Osteocyte (in vitro differentiated cells): ENCODE results near the gene LRRC2. TPM values are rescaled to one million over a fixed set of nuclear protein-coding genes. Genes with fewer than 3 reads are reported as not detected.
A peak's percentile ranks its signal among the peaks of the same experiment; 100 is the strongest.

ENCODE experiments used
- DNase-seq: peaks from one replicate; pipeline ENCODE4 v3.0.0; 2021; ENCODE audit warnings: mixed read lengths; ENCODE audit not compliant: unreplicated experiment; ENCODE audit errors: extremely low spot score
- H3K27ac Mint-ChIP-seq: one replicate; pipeline ENCODE4 v1.8.0; 2021; ENCODE audit warnings: mild to moderate bottlenecking, mixed read lengths; ENCODE audit not compliant: unreplicated experiment
- H3K27me3 Mint-ChIP-seq: one replicate; pipeline ENCODE4 v1.8.0; 2021; ENCODE audit warnings: mixed read lengths; ENCODE audit not compliant: unreplicated experiment
- H3K36me3 Mint-ChIP-seq: one replicate; pipeline ENCODE4 v1.8.0; 2021; ENCODE audit warnings: mixed read lengths; ENCODE audit not compliant: unreplicated experiment
- H3K4me1 Mint-ChIP-seq: one replicate; pipeline ENCODE4 v1.8.0; 2021; ENCODE audit warnings: mixed read lengths; ENCODE audit not compliant: unreplicated experiment
- H3K4me3 Mint-ChIP-seq: one replicate; pipeline ENCODE4 v1.8.0; 2021; ENCODE audit warnings: mild to moderate bottlenecking, moderate library complexity, mixed read lengths; ENCODE audit not compliant: unreplicated experiment
- H3K9me3 Mint-ChIP-seq: one replicate; pipeline ENCODE4 v1.8.0; 2021; ENCODE audit warnings: mixed read lengths; ENCODE audit not compliant: unreplicated experiment
- total RNA-seq: library from RNA; stranded (reverse); gene quantifications from 2 replicates; pipeline ENCODE4 v1.2.1, GENCODE V29; 2021
- TF ChIP-seq, protein P1 (sequence below): fragments of 200-600 bp; sonication (generic); IDR thresholded peaks from 2 replicates; pipeline ENCODE4 v1.5.0; 2021; ENCODE audit warnings: antibody characterized with exemption, mild to moderate bottlenecking, moderate library complexity

The LRRC2 gene
- total RNA-seq, 1 donor from 2014 or later = 1.5 TPM

DNA sequence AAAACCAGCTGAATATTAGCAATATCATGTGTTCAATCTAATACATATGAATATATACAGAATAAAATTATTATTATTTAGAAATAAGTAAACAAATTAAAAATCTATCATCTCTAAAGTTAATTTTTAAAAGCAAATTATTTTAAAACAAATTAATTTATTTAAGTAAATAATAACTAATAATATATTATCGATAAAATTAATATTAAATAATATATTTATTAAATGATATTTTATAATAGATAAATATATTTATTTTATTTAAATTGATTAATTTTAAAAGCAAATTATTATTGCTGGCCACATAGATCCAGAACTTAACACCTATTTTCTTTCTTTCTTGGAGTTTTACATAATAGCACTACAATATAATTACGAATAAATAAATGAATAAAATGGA, 46.1 kb downstream of the LRRC2 start:
- no peaks in the 10 kb centered on the region for H3K27me3 Mint-ChIP-seq
- no peaks in the 10 kb centered on the region for H3K36me3 Mint-ChIP-seq
- H3K4me1 Mint-ChIP-seq = peaks cover 18% of the 10 kb centered on the region
- H3K9me3 Mint-ChIP-seq = no peaks in the 10 kb centered on the region
- no peak overlapping the region for H3K4me3 Mint-ChIP-seq
- no peak overlapping the region for H3K27ac Mint-ChIP-seq
- TF ChIP-seq, protein P1, sequence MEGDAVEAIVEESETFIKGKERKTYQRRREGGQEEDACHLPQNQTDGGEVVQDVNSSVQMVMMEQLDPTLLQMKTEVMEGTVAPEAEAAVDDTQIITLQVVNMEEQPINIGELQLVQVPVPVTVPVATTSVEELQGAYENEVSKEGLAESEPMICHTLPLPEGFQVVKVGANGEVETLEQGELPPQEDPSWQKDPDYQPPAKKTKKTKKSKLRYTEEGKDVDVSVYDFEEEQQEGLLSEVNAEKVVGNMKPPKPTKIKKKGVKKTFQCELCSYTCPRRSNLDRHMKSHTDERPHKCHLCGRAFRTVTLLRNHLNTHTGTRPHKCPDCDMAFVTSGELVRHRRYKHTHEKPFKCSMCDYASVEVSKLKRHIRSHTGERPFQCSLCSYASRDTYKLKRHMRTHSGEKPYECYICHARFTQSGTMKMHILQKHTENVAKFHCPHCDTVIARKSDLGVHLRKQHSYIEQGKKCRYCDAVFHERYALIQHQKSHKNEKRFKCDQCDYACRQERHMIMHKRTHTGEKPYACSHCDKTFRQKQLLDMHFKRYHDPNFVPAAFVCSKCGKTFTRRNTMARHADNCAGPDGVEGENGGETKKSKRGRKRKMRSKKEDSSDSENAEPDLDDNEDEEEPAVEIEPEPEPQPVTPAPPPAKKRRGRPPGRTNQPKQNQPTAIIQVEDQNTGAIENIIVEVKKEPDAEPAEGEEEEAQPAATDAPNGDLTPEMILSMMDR = no peak
- no peak for DNase-seq

DNA sequence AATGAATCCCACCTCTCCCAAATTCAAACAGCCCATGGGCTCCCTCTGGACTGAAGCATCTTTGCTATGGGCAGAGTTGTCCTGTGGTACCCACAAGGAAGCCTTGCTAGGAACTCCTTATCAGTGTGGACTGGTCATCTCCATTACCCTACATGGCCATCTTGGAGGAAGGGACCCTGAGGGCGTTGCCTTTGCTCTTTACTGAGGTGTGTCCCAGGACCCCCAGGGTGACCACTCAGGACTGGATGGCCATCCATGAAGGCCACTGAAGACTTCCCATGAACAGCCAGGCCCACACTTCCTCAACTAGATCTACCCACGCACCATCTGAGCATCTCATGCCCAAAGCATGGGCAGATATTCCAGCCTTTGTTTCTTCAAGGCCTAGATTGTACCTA, 48.3 kb downstream of the LRRC2 start:
- TF ChIP-seq, protein P1 = no peak
- DNase-seq = peak; percentile 49
- Mint-ChIP-seq H3K27me3 (no peaks in the 10 kb centered on the region), H3K4me1 (peaks cover 18% of the 10 kb centered on the region), H3K9me3 (no peaks in the 10 kb centered on the region), H3K27ac (peak overlapping the region; percentile 14), H3K36me3 (no peaks in the 10 kb centered on the region), H3K4me3 (no peak overlapping the region)

DNA sequence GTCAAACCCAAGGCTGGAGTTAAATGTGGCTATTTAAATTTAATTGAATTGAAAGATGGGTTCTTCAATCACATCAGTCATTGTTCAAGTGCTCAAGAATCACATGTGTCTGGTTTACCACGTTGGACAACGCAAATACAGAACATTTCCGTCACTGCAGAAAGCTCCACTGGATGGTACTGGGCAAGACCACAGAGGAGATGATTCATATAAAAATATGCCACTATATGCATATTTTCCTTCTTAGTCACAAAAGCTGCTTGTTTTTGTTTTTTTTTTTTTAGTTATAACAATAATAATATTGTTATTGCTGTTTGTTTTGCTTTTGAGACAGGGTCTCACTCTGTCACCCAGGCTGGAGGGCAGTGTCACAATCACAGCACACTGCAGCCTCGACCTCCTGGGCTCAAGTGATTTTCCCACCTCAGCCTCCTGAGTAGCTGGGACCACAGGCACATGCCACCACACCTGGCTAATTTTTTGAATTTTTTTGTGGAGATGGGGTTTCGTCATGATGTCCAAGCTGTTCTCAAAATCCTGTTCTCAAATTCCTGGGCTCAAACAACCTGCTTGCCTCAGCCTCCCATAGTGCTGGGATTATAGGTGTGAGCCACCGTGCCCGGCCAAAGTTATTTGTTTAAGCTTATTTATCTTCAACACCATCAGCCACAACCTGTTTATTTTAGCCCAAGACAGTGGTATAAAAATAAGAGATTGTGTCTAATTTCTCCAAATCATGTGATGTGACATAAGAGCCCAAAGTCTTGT, 48.9 kb downstream of the LRRC2 start:
- DNase-seq = peak; percentile 34
- H3K4me3 Mint-ChIP-seq = no peak overlapping the region
- no peaks in the 10 kb centered on the region for H3K27me3 Mint-ChIP-seq
- H3K9me3 Mint-ChIP-seq = no peaks in the 10 kb centered on the region
- peaks cover 18% of the 10 kb centered on the region for H3K4me1 Mint-ChIP-seq
- TF ChIP-seq, protein P1 = no peak
- H3K36me3 Mint-ChIP-seq = no peaks in the 10 kb centered on the region
- H3K27ac Mint-ChIP-seq = peak overlapping the region; percentile 67

DNA sequence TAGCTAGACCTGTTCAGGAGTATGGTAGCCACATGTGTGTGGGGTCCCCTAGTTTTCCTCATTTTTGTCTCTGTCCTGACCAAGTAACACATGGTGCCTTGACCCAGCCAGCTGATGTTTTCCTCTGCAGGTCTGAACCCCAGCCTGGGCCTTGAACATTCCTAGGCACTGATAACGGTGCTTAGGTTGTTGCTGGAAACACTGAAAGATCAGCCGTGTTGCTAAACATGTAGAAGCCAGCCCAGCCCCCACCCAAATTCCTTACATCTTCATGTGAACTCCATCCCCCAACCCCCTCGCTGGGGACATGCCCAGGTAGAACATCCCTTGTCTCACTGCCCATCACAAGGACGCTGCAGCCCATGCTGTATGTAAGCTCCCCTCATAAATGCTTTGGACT, 49.6 kb downstream of the LRRC2 start:
- peak overlapping the region; percentile 67 for H3K27ac Mint-ChIP-seq
- peak; percentile 62 for DNase-seq

DNA sequence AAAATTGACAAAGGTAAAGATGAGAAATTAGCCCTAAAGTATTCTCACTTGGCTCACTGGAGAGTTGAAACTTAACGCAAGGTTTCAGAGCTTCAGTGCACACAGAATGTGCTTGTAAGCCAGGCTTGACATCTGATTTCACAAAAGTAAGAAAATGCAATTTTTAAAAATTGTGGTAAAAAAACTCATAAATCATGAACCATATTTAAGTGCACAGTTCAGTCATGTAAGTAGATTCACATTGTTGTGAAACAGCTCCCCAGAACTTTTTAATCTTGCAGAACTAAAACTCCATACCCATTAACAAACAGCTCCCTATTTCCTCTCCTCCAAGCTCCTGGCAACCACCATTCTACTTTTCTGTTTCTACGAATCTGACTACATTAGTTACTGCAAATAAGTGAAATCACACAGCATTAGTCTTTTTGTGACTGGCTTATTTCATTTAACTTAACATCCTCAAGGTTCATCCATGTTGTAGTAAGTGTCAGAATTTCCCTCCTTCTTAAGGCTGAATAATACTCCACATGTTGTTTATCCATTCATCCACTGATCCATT, 53.8 kb downstream of the LRRC2 start:
- TF ChIP-seq, protein P1 = no peak
- no peaks in the 10 kb centered on the region for H3K36me3 Mint-ChIP-seq

More for the DNA sequence above, 49.6 kb downstream of the LRRC2 start:
- Mint-ChIP-seq H3K27me3 (no peaks in the 10 kb centered on the region), H3K36me3 (no peaks in the 10 kb centered on the region), H3K9me3 (no peaks in the 10 kb centered on the region), H3K4me1 (peaks cover 18% of the 10 kb centered on the region), H3K4me3 (no peak overlapping the region)
- TF ChIP-seq, protein P1 = no peak

More for the DNA sequence above, 53.8 kb downstream of the LRRC2 start:
- H3K4me1 Mint-ChIP-seq = peaks cover 9% of the 10 kb centered on the region
- DNase-seq = no peak
- H3K27ac Mint-ChIP-seq = no peak overlapping the region
- H3K27me3 Mint-ChIP-seq = no peaks in the 10 kb centered on the region
- no peak overlapping the region for H3K4me3 Mint-ChIP-seq
- no peaks in the 10 kb centered on the region for H3K9me3 Mint-ChIP-seq
